SK-N-SH (cell line): ENCODE data around the gene DSCAM. TPM values are rescaled to one million over a fixed set of nuclear protein-coding genes. Genes with fewer than 3 reads are reported as not detected.

Source experiments
- CTCF ChIA-PET: fragments of 300-600, 350-600 bp; formaldehyde crosslinking; extraction: SDS; loops from one replicate; lab custom pipeline; 2021; lab: Yijun Ruan, JAX
- POLR2A ChIA-PET: fragments of 350-600 bp; sonication (Branson Sonifier 250); formaldehyde crosslinking; extraction: SDS; loops from one replicate; lab custom pipeline; 2020; ENCODE audit warnings: antibody characterized with exemption, inconsistent platforms; lab: Yijun Ruan, JAX
- DNase-seq: peaks from one replicate; pipeline ENCODE4 v3.0.0; 2012
- H2AFZ ChIP-seq: fragments of 200-600 bp; sonication (generic); 2 replicates; pipeline ENCODE4 v1.8.1; 2016; ENCODE audit warnings: antibody characterized with exemption, mild to moderate bottlenecking, low read depth
- H3F3A ChIP-seq: fragments of 200-600 bp; sonication (generic); replicated peaks from 2 replicates; pipeline ENCODE3; 2016; ENCODE audit warnings: antibody characterized with exemption, mild to moderate bottlenecking; ENCODE audit not compliant: insufficient read depth
- H3K27ac ChIP-seq, 2 experiments: fragments of 200-500 bp in 1 of 2; fragments of 200-600 bp in 1 of 2; sonication (Bioruptor generic) in 1 of 2; sonication (generic), shearing (Covaris generic) in 1 of 2; 2 replicates each; pipeline versions ENCODE4 v1.5.1 to v1.6.1; 2014 to 2016; ENCODE audit warnings: low read depth in 2 of 2, inconsistent platforms in 1 of 2, low read length in 1 of 2, mild to moderate bottlenecking in 1 of 2, mixed read lengths in 1 of 2
- H3K27me3 ChIP-seq: fragments of 200-600 bp; sonication (generic), shearing (Covaris generic); 2 replicates; pipeline ENCODE4 v1.6.1; 2016; ENCODE audit warnings: mixed run types; ENCODE audit not compliant: insufficient read depth
- H3K36me3 ChIP-seq, 2 experiments: fragments of 200-500 bp in 1 of 2; fragments of 200-600 bp in 1 of 2; sonication (Bioruptor generic) in 1 of 2; sonication (generic) in 1 of 2; replicated peaks in 1 of 2; 2 replicates each; pipeline versions ENCODE3 to v1.5.1; 2014 to 2016; ENCODE audit warnings: low read length in 1 of 2, mild to moderate bottlenecking in 1 of 2; ENCODE audit not compliant: insufficient read depth in 2 of 2, control insufficient read depth in 1 of 2
- H3K4me1 ChIP-seq, 2 experiments: fragments of 200-500 bp in 1 of 2; fragments of 200-600 bp in 1 of 2; sonication (Bioruptor generic) in 1 of 2; sonication (generic), shearing (Covaris generic) in 1 of 2; 2 replicates each; pipeline versions ENCODE4 v1.5.1 to v1.6.1; 2014 to 2016; ENCODE audit warnings: low read depth in 1 of 2, low read length in 1 of 2, mixed run types in 1 of 2; ENCODE audit not compliant: insufficient read depth in 2 of 2, control insufficient read depth in 1 of 2
- H3K4me2 ChIP-seq: fragments of 200-600 bp; sonication (generic), shearing (Covaris generic); 2 replicates; pipeline ENCODE4 v1.6.1; 2017; ENCODE audit warnings: mixed run types
- H3K4me3 ChIP-seq, 2 experiments: fragments of 200-500 bp in 1 of 2; fragments of 200-600 bp in 1 of 2; sonication (Bioruptor generic) in 1 of 2; sonication (generic), shearing (Covaris generic) in 1 of 2; 2 replicates each; pipeline versions ENCODE4 v1.5.1 to v1.8.1; 2014 to 2016; ENCODE audit warnings: low read depth in 2 of 2, inconsistent platforms in 1 of 2, low read length in 1 of 2, mild to moderate bottlenecking in 1 of 2, mixed read lengths in 1 of 2, moderate library complexity in 1 of 2
- H3K79me2 ChIP-seq: fragments of 200-600 bp; sonication (generic); 2 replicates; pipeline ENCODE4 v1.8.1; 2017; ENCODE audit warnings: mild to moderate bottlenecking; ENCODE audit not compliant: insufficient read depth
- H3K9ac ChIP-seq: fragments of 200-600 bp; sonication (generic); 2 replicates; pipeline ENCODE4 v1.6.1; 2017; ENCODE audit warnings: mixed run types
- H3K9me2 ChIP-seq: fragments of 200-600 bp; sonication (generic); 2 replicates; pipeline ENCODE4 v1.6.1; 2017; ENCODE audit warnings: mixed run types
- H3K9me3 ChIP-seq: fragments of 200-600 bp; sonication (generic); 2 replicates; pipeline ENCODE4 v1.6.1; 2017; ENCODE audit warnings: mixed run types, mild to moderate bottlenecking, moderate library complexity
- H4K20me1 ChIP-seq: fragments of 200-600 bp; sonication (generic); 2 replicates; pipeline ENCODE4 v1.6.1; 2017; ENCODE audit warnings: mild to moderate bottlenecking, mixed run types; ENCODE audit not compliant: insufficient read depth
- GATA2 ChIP-seq: sonication (generic); formaldehyde crosslinking; IDR thresholded peaks from 2 replicates; pipeline ENCODE4 v1.5.0; 2020; ENCODE audit warnings: mild to moderate bottlenecking, missing genetic modification reagents
- JUND ChIP-seq: IDR thresholded peaks from 2 replicates; pipeline ENCODE4 v1.4.0; 2012
- SMC3 ChIP-seq: IDR thresholded peaks from 2 replicates; pipeline ENCODE4 v1.6.1; 2012; ENCODE audit warnings: low read depth, low read length, improper control_type of control experiment
- TEAD4 ChIP-seq: IDR thresholded peaks from 2 replicates; pipeline ENCODE4 v1.4.0; 2012; ENCODE audit warnings: mild to moderate bottlenecking, borderline replicate concordance; ENCODE audit not compliant: insufficient read depth
- USF1 ChIP-seq: IDR thresholded peaks from 2 replicates; pipeline ENCODE4 v1.4.0; 2012; ENCODE audit warnings: low read depth, borderline replicate concordance
- USF2 ChIP-seq: fragments of 150-350 bp; IDR thresholded peaks from 2 replicates; pipeline ENCODE4 v1.6.1; 2017; ENCODE audit warnings: antibody characterized with exemption, low read length, low read depth, borderline replicate concordance
- WGBS: methylation state at CpG from one replicate; pipeline ENCODE4 v1.1.6; 2017; ENCODE audit warnings: low lambda C conversion rate; 5-methylcytosine and 5-hydroxymethylcytosine counted together
- polyA plus RNA-seq, 3 experiments: library from polyadenylated mRNA; depleted of rRNA; stranded (reverse); fragments of >200 nt; gene quantifications; 2 replicates each; pipeline ENCODE4 v1.2.3, GENCODE V29; 2012
- TF ChIP-seq, protein P1 (sequence below): fragments of 150-350 bp; IDR thresholded peaks from 2 replicates; pipeline ENCODE4 v1.6.1; 2016; ENCODE audit warnings: mild to moderate bottlenecking, low read depth, low read length

Gene DSCAM
- polyA plus RNA-seq, 1 of the 3 experiments (the other 2 are of a cell fraction), result not detected

- H3K27ac ChIP-seq, result no peak overlapping the region
- no peak for DNase-seq
- no peaks in the 10 kb centered on the region for H3K9me2 ChIP-seq
- H3K79me2 ChIP-seq, result no peaks in the 10 kb centered on the region
- CTCF ChIA-PET, result interaction anchor here (1.0 to 2.5 kb wide), 3 partner anchors 8 to 19 kb away, joined by 3 to 6 read pairs (median 5); no protein-coding TSS in a partner anchor
- peaks cover 0 to 2% of the 10 kb centered on the region in 2 experiments; a peak in 1 of 4 replicates for H3K4me1 ChIP-seq
- POLR2A ChIA-PET, result no interaction called here
- no peak for TF ChIP-seq JUND
- H3K27me3 ChIP-seq, result no peaks in the 10 kb centered on the region
- H3K4me3 ChIP-seq, result no peak overlapping the region
- H4K20me1 ChIP-seq, result no peaks in the 10 kb centered on the region
- H2AFZ ChIP-seq, result no peak overlapping the region
- no peaks in the 10 kb centered on the region for H3K9me3 ChIP-seq
- no peaks in the 10 kb centered on the region for H3F3A ChIP-seq
- no peak overlapping the region for H3K9ac ChIP-seq
- no peak overlapping the region for H3K4me2 ChIP-seq
- WGBS, result 41% methylated on average over 10 of the region's 10 CpGs
- no peaks in the 10 kb centered on the region for H3K36me3 ChIP-seq
Observed at GRCh38 chr21:40164905-40165772, 681.8 kb downstream of the DSCAM start.

- no peaks in the 10 kb centered on the region for H3K9me2 ChIP-seq
- POLR2A ChIA-PET, result no interaction called here
Observed at GRCh38 chr21:40162075-40162474, 684.9 kb downstream of the DSCAM start.

More at GRCh38 chr21:40162075-40162474, 684.9 kb downstream of the DSCAM start:
- no peaks in the 10 kb centered on the region for H3K79me2 ChIP-seq
- DNase-seq, result no peak
- no peak overlapping the region for H3K9ac ChIP-seq
- H3K36me3 ChIP-seq, result no peaks in the 10 kb centered on the region
- no peak for TF ChIP-seq SMC3
- no peak for TF ChIP-seq USF1
- TF ChIP-seq, protein P1, sequence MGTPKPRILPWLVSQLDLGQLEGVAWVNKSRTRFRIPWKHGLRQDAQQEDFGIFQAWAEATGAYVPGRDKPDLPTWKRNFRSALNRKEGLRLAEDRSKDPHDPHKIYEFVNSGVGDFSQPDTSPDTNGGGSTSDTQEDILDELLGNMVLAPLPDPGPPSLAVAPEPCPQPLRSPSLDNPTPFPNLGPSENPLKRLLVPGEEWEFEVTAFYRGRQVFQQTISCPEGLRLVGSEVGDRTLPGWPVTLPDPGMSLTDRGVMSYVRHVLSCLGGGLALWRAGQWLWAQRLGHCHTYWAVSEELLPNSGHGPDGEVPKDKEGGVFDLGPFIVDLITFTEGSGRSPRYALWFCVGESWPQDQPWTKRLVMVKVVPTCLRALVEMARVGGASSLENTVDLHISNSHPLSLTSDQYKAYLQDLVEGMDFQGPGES, result no peak
- TF ChIP-seq GATA2 (CRISPR knock-in tag), result no peak
- no peak for TF ChIP-seq USF2
- no peak for TF ChIP-seq TEAD4
- TF ChIP-seq, all 33 proteins: peak for 0
- no peaks in the 10 kb centered on the region for H3K27me3 ChIP-seq
- CTCF ChIA-PET, result interaction anchor here (0.8 to 2.1 kb wide), 3 partner anchors 11 to 19 kb away, joined by 3 to 6 read pairs (median 3); no protein-coding TSS in a partner anchor
- H3K4me3 ChIP-seq, result no peak overlapping the region
- no peaks in the 10 kb centered on the region for H3F3A ChIP-seq
- H3K4me1 ChIP-seq, result no peaks in the 10 kb centered on the region; a peak in 1 of 4 replicates
- H3K4me2 ChIP-seq, result no peak overlapping the region
- no peaks in the 10 kb centered on the region for H3K9me3 ChIP-seq
- H2AFZ ChIP-seq, result no peak overlapping the region
- no peak overlapping the region for H3K27ac ChIP-seq
- H4K20me1 ChIP-seq, result no peaks in the 10 kb centered on the region
- 13% methylated on average over 2 of the region's 2 CpGs for WGBS
